B cell (primary cell): ENCODE results near the gene PHKG1.

Source experiments
- EZH2 ChIP-seq: IDR thresholded peaks from 2 replicates; pipeline ENCODE4 v1.6.1; 2012; ENCODE audit warnings: borderline replicate concordance, low read depth, mild to moderate bottlenecking, moderate library complexity, low read length; ENCODE audit not compliant: insufficient read depth, poor library complexity, severe bottlenecking
- TF ChIP-seq, protein P1 (sequence below): fragments of 200-600 bp; IDR thresholded peaks from one replicate; pipeline ENCODE4 v1.8.0; 2022; ENCODE audit warnings: antibody characterized with exemption, mild to moderate bottlenecking

DNA sequence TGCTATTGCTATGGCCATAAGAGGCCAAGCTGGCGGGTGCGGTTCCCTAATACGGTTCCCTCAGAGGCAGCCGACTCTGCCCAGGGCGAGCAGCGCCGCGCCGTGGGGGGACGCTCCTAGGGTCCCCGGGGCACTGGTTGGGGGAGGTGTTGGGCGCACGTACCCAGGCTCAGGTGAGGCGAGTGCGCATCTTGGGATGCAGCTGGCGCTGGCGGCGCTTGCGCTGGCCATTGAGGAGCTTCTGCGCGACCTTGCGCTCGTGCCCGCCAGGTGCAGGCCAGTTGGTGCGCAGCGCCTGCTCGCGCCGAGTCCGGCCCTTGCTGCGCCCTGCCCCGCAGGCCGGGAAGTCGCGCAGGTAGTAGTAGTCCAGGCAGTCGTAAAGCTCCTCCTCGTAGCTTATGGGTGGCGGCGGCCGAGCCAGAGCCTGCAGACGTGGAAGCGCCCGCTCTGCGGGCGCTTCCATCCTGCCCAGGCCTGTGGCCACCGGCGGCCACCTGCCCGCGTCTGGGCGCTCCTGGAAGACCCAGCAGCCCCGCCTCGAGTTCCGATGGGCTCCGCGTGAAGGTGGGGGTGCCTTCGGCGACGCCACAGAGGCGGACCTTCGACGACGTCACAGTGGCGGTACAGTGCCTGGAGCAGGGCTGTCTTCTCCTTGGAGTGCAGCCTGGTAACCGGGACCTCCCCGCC lies 23.2 kb upstream of the PHKG1 start, which contains the start of gene NUPR2:
- TF ChIP-seq, protein P1, sequence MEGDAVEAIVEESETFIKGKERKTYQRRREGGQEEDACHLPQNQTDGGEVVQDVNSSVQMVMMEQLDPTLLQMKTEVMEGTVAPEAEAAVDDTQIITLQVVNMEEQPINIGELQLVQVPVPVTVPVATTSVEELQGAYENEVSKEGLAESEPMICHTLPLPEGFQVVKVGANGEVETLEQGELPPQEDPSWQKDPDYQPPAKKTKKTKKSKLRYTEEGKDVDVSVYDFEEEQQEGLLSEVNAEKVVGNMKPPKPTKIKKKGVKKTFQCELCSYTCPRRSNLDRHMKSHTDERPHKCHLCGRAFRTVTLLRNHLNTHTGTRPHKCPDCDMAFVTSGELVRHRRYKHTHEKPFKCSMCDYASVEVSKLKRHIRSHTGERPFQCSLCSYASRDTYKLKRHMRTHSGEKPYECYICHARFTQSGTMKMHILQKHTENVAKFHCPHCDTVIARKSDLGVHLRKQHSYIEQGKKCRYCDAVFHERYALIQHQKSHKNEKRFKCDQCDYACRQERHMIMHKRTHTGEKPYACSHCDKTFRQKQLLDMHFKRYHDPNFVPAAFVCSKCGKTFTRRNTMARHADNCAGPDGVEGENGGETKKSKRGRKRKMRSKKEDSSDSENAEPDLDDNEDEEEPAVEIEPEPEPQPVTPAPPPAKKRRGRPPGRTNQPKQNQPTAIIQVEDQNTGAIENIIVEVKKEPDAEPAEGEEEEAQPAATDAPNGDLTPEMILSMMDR = no peak
- TF ChIP-seq EZH2 = no peak
